ENCODE results near the gene GALNT6.

DNA sequence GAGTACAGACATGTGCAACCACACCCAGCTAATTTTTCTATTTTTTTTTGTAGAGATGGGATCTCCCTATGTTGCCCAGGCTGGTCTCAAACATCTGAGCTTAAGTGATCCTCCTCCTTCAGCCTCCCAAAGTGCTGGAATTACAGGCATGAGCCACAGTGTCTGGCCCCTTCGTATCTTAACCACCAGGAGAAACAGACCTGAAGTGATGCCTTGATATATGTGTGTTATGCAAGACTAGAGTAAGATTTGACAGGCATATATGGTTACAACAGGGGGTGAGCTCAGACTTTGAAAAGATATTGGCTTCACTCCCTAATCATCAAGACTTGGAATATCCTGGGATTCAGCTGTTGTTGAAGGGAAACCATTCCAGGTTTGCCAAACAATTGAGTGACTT is 10.7 kb upstream of the GALNT6 start:
- TF ChIP-seq, protein P1, sequence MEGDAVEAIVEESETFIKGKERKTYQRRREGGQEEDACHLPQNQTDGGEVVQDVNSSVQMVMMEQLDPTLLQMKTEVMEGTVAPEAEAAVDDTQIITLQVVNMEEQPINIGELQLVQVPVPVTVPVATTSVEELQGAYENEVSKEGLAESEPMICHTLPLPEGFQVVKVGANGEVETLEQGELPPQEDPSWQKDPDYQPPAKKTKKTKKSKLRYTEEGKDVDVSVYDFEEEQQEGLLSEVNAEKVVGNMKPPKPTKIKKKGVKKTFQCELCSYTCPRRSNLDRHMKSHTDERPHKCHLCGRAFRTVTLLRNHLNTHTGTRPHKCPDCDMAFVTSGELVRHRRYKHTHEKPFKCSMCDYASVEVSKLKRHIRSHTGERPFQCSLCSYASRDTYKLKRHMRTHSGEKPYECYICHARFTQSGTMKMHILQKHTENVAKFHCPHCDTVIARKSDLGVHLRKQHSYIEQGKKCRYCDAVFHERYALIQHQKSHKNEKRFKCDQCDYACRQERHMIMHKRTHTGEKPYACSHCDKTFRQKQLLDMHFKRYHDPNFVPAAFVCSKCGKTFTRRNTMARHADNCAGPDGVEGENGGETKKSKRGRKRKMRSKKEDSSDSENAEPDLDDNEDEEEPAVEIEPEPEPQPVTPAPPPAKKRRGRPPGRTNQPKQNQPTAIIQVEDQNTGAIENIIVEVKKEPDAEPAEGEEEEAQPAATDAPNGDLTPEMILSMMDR (IDR thresholded peaks at IDR 0.05) = no peak
- no peak for TF ChIP-seq POLR2A (IDR thresholded peaks at IDR 0.05)

All from heart left ventricle (tissue), 13 donors.